Muscle of leg (tissue), 11 donors: Measurements from ENCODE around the gene TRIM38. TPM values are rescaled to one million over a fixed set of nuclear protein-coding genes. Genes with fewer than 3 reads are reported as not detected.
"Not testable (repeated sequence)": the region's sequence is repeated elsewhere in the genome, so short reads cannot be mapped to it uniquely, and the experiment has no call there.

Experiments
- DNase-seq: peaks from one replicate; pipeline ENCODE4 v3.0.0; 2013
- H3K27ac ChIP-seq: one replicate; pipeline ENCODE4 v1.5.1; 2013; ENCODE audit warnings: mild to moderate bottlenecking, low read length, control low read depth
- H3K27me3 ChIP-seq: one replicate; pipeline ENCODE4 v1.6.1; 2013; ENCODE audit warnings: low read length; ENCODE audit not compliant: control insufficient read depth, insufficient read depth
- H3K36me3 ChIP-seq: one replicate; pipeline ENCODE4 v1.6.1; 2013; ENCODE audit warnings: low read length; ENCODE audit not compliant: control insufficient read depth, insufficient read depth
- H3K4me1 ChIP-seq: one replicate; pipeline ENCODE4 v1.6.1; 2013; ENCODE audit warnings: low read length; ENCODE audit not compliant: control insufficient read depth, insufficient read depth
- H3K4me3 ChIP-seq: one replicate; pipeline ENCODE4 v1.5.1; 2013; ENCODE audit warnings: low read length, control low read depth
- H3K9me3 ChIP-seq: replicated peaks from 2 replicates; pipeline ENCODE4 v1.6.1; 2013; ENCODE audit warnings: low read depth, low read length; ENCODE audit not compliant: control insufficient read depth
- WGBS: methylation state at CpG from one replicate; pipeline ENCODE4 v1.1.5; 2013; ENCODE audit warnings: missing lambda C conversion rate; ENCODE audit not compliant: insufficient coverage; 5-methylcytosine and 5-hydroxymethylcytosine counted together
- polyA plus RNA-seq, 8 donors: library from polyadenylated mRNA; unstranded; fragments of 120-200 nt; gene quantifications; one replicate each; pipeline versions ENCODE4 v1.2.1 to v1.2.3, GENCODE V29; 2013; ENCODE audit warnings: inconsistent platforms in 1 of 8, low replicate concordance in 1 of 8; ENCODE audit not compliant: insufficient read length in 8 of 8, insufficient read depth in 1 of 8
- total RNA-seq: library from RNA; stranded (reverse); fragments of 120-200 nt; gene quantifications from one replicate; pipeline ENCODE4 v1.2.4, GENCODE V29; 2013

TRIM38 gene
- total and polyA plus RNA-seq, 9 donors, result 4.8 to 11.5 (median 6.2) TPM

DNA sequence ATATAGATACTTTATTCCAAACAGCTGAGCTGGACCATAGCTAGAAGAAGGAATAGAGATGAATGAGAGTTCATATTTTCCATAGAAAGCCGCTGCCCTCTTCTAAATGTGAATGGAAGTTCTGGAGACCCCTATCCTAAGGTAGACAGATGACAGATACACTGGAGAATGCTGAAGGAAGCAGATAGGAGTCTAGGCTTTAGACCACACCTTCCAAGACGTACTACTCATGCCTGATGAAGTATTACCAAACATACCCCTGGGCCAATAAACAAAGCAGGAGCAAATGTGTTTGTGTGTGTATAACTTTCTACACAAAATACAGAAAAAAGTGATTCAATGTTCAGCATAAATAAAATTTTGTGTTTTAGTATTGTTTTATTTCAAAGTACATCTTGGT, 23.0 kb upstream of the TRIM38 start:
- no peak for DNase-seq
- Histone ChIP-seq H3K36me3 (no peaks in the 10 kb centered on the region), H3K27ac (no peak overlapping the region), H3K27me3 (no peaks in the 10 kb centered on the region), H3K4me3 (no peak overlapping the region), H3K4me1 (no peaks in the 10 kb centered on the region), H3K9me3 (no peaks in the 10 kb centered on the region)
- no CpG with 5 or more reads among the region's 2 CpGs for WGBS

DNA sequence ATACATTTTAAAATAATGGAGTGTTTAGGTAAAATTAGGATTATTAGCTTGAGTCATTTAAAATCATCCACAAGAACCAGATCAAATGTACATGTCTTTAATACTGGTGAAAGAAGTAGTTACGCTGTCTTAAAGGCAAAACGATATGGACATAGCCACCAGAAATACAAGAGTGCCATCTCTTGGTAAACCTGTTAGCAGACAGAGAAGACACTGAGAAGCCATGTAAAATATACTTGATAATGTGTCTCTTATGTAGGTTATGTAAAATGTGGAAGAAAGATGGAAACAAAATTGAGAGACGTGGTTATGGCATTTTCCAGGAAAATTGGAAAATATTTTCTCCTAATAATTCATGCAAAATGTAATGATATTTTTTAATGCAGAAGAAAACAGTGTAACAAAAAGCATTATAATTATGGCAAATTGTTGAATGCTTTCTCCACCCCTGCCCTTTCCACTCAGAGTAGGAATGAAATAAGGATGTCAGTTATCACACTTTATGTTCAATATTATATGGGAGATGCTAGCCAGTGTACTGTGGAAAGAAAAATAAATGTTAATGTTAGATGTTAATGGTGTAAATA, 19.9 kb upstream of the TRIM38 start:
- Histone ChIP-seq H3K27ac (no peak overlapping the region), H3K4me3 (no peak overlapping the region), H3K9me3 (no peaks in the 10 kb centered on the region), H3K27me3 (no peaks in the 10 kb centered on the region), H3K4me1 (no peaks in the 10 kb centered on the region), H3K36me3 (no peaks in the 10 kb centered on the region)
- DNase-seq, result peak; percentile 57
- no CpG with 5 or more reads among the region's 3 CpGs for WGBS

DNA sequence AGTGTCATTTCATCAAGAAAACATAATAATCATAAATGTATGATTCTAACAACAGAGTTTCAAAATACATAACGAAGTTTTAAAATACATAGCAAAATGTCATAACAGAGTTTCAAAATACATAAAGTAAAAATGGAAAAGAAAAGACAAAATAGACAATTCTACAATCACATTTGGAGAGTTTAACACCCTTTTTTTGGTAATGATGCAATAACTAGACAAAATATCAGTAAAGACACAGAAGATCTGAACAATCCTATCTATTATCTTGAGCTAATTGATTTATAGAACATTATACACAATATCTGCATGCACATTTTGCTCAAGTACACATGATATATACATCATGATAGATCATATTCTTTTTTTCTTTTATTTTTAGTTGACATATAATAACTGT, 18.7 kb upstream of the TRIM38 start:
- Histone ChIP-seq H3K9me3 (no peaks in the 10 kb centered on the region), H3K27ac (no peak overlapping the region), H3K4me1 (no peaks in the 10 kb centered on the region), H3K4me3 (no peak overlapping the region), H3K27me3 (no peaks in the 10 kb centered on the region), H3K36me3 (no peaks in the 10 kb centered on the region)
- WGBS, result no CpG with 5 or more reads among the region's 1 CpG
- DNase-seq, result no peak

DNA sequence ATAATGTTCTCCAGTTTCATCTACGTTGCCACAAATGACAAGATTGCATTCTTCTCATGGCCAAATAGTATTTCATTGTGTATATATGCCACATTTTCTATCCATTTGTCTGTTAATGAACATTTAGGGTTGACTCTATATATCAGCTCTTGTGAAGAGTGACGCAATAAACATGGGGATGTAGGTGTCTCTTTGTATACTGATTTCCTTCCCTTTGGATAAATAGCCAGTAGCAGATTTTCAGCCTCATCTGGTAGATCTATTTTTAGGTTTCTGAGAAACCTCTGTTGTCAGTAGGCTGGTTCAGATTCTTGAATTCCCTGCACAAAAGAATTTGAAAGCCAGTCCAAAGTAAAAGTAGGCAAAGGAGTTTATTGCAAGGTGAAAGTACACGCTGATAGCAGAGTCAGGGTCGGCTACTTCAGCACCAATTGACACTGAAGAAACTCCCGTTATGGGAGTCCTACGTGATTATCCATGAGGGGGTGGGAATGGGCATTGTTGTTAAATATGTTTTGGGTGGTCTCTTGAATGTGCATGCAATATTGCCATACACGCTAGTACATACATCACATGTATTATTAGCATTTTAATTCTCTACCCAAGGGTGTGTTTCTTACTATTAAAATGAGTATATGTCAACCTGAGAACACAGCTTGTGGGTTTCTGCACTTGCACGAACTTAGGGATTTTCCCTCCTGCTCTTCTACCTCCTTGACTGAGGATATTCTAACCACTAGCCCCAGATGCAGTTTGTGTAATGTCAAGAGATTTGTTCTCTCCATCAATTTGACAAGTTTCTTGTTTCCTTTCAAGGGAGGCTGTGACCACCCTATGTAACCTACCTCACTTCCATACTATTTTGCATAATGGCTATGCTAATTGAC, 17.7 kb upstream of the TRIM38 start:
- H3K4me3 ChIP-seq, result no peak overlapping the region
- WGBS, result no CpG with 5 or more reads among the region's 8 CpGs

DNA sequence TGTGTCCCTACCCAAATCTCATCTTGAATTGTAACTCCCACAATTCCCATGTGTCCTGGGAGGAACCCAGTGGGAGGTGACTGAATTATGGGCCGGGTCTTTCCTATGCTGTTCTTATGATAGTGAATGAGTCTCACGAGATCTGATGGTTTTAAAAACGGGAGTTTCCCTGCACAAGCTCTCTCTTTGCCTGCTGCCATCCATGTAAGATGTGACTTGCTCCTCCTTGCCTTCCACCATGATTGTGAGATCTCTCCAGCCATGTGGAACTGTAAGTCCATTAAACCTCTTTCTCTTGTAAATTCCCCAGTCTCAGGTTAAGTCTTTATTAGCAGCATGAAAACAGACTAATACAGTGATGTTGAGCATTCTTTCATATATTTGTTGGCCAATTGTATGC, 16.9 kb upstream of the TRIM38 start:
- WGBS, result no CpG with 5 or more reads among the region's 3 CpGs
- not testable (repeated sequence) for H3K4me3 ChIP-seq, DNase-seq, H3K27ac ChIP-seq, H3K4me1 ChIP-seq, H3K36me3 ChIP-seq, H3K27me3 ChIP-seq, H3K9me3 ChIP-seq

More for the DNA sequence above, 17.7 kb upstream of the TRIM38 start:
- H3K36me3 ChIP-seq, result no peaks in the 10 kb centered on the region
- DNase-seq, result no peak
- no peaks in the 10 kb centered on the region for H3K27me3 ChIP-seq
- H3K27ac ChIP-seq, result no peak overlapping the region
- H3K9me3 ChIP-seq, result no peaks in the 10 kb centered on the region
- H3K4me1 ChIP-seq, result no peaks in the 10 kb centered on the region

DNA sequence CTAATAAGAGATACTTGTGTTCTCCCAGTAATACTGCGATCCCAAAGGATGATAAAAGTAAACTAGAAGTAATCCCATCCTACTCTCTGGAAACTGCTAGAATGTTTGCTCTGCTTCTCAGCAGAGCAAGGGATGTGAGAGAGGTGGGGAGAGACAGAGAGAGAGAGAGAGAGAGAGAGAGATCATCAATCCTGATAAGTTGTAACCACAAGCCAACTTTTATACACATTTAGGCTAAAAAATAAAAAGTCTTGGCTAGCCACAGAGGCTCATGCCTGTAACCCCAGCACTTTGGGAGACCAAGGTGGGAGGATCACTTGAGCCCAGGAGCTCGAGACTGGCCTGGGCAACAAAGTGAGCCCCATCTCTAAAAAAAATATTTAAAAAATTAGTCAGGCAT, 16.0 kb upstream of the TRIM38 start:
- no peaks in the 10 kb centered on the region for H3K27me3 ChIP-seq
- no peak for DNase-seq
- no peak overlapping the region for H3K4me3 ChIP-seq
- no peaks in the 10 kb centered on the region for H3K36me3 ChIP-seq
- no peaks in the 10 kb centered on the region for H3K4me1 ChIP-seq
- WGBS, result no CpG with 5 or more reads among the region's 2 CpGs
- no peaks in the 10 kb centered on the region for H3K9me3 ChIP-seq
- no peak overlapping the region for H3K27ac ChIP-seq

DNA sequence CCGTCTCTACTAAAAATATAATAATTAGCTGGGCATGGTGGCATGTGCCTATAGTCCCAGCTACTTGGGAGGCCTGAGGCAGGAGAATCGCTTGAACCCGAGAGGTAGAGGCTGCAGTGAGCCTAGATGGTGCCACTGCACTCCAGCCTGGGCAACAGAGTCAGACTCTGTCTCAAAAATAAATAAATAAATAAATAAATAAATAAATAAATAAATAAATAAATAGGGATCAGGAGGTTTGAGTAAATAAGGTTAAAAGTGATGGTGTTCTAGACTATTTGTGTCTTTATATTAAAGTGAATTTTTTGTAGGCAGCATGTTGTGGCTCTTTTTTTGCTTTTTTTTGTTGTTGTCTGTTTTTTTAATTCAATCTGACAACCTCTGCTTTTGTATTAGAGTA, 15.1 kb upstream of the TRIM38 start:
- not testable (repeated sequence) for DNase-seq, H3K4me1 ChIP-seq, H3K9me3 ChIP-seq, H3K4me3 ChIP-seq, H3K27me3 ChIP-seq, H3K27ac ChIP-seq, H3K36me3 ChIP-seq
- WGBS, result no CpG with 5 or more reads among the region's 3 CpGs

DNA sequence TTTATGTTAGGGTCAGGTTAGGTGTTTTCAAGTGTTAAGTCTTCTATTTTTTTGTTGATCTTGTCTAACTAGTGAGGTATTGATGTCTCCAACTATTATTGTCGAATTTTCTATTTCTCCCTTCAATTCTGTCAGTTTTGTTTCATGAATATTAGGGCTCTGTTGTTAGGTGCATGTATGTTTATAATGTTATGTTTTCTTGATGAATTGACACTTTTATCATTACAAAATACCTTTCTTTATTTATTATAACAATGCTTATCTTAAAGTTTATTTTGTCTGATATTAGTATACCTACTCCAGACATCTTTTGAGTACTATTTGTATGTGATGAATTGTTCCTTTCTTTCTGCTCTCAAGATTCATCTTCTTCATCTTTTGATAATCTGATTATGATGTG, 12.9 kb upstream of the TRIM38 start:
- H3K27me3 ChIP-seq, result no peaks in the 10 kb centered on the region
- no CpG with 5 or more reads among the region's 1 CpG for WGBS
- DNase-seq, result no peak

DNA sequence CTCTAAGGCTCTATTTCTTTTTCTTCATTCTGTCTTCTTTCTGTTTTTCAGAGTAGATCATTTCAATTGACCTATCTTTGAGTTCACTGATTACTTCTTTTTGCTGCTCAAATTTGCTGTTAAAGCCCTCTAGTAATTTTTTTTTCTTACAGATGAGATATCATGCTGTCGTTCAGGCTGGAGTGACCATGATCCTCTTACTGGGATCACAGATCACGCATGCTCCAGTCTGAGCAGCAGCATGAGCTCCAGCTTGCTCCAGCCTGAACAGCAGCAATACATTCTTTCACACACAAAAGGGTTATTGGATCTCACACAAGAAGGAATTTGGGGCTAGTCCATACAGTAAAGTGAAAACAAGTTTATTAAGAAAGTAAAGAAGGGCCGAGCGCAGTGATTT, 12.3 kb upstream of the TRIM38 start:
- Histone ChIP-seq H3K9me3 (no peaks in the 10 kb centered on the region), H3K27ac (no peak overlapping the region), H3K4me3 (no peak overlapping the region), H3K4me1 (no peaks in the 10 kb centered on the region), H3K27me3 (no peaks in the 10 kb centered on the region), H3K36me3 (no peaks in the 10 kb centered on the region)
- DNase-seq, result no peak
- WGBS, result 56% methylated on average over 1 of the region's 4 CpGs

More for the DNA sequence above, 12.9 kb upstream of the TRIM38 start:
- Histone ChIP-seq H3K4me3 (no peak overlapping the region), H3K27ac (no peak overlapping the region), H3K4me1 (no peaks in the 10 kb centered on the region), H3K9me3 (no peaks in the 10 kb centered on the region), H3K36me3 (no peaks in the 10 kb centered on the region)

DNA sequence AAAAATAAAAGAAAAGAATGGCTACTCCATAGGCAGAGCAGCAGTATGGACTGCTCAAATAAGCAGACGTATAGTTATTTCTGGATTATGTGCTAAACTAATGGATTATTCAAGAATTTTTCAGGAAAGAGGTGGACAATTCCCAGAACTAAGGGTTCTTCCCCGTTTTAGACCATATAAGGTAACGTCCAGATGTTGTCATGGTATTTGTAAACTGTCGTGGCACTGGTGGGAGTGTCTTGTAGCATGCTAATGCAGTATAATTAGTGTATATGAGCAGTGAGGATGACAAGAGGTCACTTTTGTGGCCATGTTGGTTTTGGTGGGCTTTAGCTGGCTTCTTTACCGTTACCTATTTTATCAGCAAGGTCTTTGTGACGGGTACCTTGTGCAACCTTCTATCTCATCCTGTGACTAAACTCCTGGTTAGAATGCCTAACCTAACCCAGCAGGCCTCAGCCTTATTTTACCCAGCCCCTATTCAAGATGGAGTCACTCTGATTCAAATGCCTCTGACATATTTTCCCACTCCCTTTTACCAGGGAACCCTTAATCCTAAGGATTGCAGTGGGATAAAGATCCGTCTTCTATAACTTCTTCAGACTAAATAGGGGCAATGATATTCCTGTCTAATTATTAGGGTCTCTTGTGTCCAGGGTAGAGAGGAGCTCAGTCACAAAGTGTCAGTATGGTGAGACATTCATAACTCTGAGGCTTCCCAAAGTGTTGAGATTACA, 11.1 kb upstream of the TRIM38 start:
- no peaks in the 10 kb centered on the region for H3K9me3 ChIP-seq
- no peak for DNase-seq
- no peaks in the 10 kb centered on the region for H3K36me3 ChIP-seq
- H3K4me3 ChIP-seq, result no peak overlapping the region
- H3K27ac ChIP-seq, result no peak overlapping the region
- H3K27me3 ChIP-seq, result no peaks in the 10 kb centered on the region
- 72% methylated on average over 5 of the region's 7 CpGs for WGBS
- no peaks in the 10 kb centered on the region for H3K4me1 ChIP-seq
